PC-9 (cell line): ENCODE measurements around the gene MYO18B.

ENCODE experiments used
- EZH2 ChIP-seq: fragments of 200-600 bp; sonication (generic); IDR thresholded peaks from 2 replicates; pipeline ENCODE4 v1.8.0; 2017; ENCODE audit warnings: antibody characterized with exemption, low read depth
- TF ChIP-seq, protein P1 (sequence below): fragments of 200-600 bp; sonication (generic); conservative IDR thresholded peaks from 2 replicates; pipeline ENCODE4 v1.6.1; 2017; ENCODE audit warnings: mixed run types, antibody characterized with exemption, mild to moderate bottlenecking, moderate library complexity

- no peak for TF ChIP-seq EZH2
- TF ChIP-seq, protein P1, sequence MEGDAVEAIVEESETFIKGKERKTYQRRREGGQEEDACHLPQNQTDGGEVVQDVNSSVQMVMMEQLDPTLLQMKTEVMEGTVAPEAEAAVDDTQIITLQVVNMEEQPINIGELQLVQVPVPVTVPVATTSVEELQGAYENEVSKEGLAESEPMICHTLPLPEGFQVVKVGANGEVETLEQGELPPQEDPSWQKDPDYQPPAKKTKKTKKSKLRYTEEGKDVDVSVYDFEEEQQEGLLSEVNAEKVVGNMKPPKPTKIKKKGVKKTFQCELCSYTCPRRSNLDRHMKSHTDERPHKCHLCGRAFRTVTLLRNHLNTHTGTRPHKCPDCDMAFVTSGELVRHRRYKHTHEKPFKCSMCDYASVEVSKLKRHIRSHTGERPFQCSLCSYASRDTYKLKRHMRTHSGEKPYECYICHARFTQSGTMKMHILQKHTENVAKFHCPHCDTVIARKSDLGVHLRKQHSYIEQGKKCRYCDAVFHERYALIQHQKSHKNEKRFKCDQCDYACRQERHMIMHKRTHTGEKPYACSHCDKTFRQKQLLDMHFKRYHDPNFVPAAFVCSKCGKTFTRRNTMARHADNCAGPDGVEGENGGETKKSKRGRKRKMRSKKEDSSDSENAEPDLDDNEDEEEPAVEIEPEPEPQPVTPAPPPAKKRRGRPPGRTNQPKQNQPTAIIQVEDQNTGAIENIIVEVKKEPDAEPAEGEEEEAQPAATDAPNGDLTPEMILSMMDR: no peak
These were observed 299.9 kb downstream of the MYO18B start for GRCh38 chr22:26041931-26042330.
